GF-D8 (cell line): ENCODE data around the gene DNHD1.
"Not testable (repeated sequence)": the region's sequence is repeated elsewhere in the genome, so short reads cannot be mapped to it uniquely, and the experiment has no call there.

ENCODE experiments used
- DNase-seq: peaks from one replicate; lab custom pipeline; 2025; lab: John Stamatoyannopoulos, UW

The DNHD1 gene

GRCh38 chr11:6481012-6481923 lies 15.8 kb upstream of the DNHD1 start, which contains the start of the genes ARFIP2 and TIMM10B:
Gene ARFIP2, minus strand, starts transcription at chr11:6481331. Its CDS starts 910 bp downstream, at chr11:6480421.
Gene TIMM10B, plus strand, starts transcription at chr11:6481501. Its CDS starts 16 bp downstream, at chr11:6481517.
- peak; percentile 80 for DNase-seq

GRCh38 chr11:6481924-6482275 lies 15.2 kb upstream of the DNHD1 start:
- no peak for DNase-seq

GRCh38 chr11:6482441-6482840 lies 14.6 kb upstream of the DNHD1 start:
- no peak for DNase-seq

DNA sequence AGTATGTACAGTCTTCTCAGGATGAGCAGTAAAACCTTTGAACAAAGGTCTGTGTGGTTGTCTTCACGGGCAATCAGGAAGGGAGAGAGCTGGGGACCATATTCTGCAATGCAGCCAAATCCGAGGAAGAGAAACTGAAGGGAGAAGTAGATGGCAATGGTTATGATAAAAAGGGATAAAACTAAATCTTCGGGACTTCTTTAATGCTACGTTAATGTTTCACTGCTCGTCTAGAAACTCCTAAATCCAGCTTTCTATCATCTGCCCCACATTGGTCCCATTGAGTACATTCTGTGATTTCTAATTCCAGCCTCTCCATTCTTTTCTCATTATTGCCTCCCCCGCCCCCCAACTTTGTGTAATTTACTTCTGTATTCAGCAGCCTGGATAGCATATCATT lies 14.1 kb upstream of the DNHD1 start:
- no peak for DNase-seq

DNA sequence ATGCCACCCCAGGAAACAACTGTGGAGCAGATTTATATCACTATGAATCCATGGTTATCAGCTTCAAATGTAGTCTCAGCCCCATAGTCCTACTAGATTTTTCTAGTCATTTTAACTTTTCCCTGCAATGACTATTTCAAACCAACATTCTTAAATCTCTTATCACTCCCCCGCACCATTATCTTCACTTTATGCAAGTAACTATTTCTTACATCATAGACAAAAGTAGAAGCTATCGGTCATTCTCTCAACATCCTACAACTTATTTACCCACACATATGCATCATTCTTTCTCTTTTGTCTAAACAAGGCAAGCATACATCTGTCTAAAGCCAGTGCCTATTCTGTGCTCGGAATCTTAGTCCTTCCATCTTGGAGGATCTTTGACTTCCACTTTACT lies 11.4 kb upstream of the DNHD1 start:
- DNase-seq = no peak

GRCh38 chr11:6486256-6486655 lies 10.8 kb upstream of the DNHD1 start:
- no peak for DNase-seq

DNA sequence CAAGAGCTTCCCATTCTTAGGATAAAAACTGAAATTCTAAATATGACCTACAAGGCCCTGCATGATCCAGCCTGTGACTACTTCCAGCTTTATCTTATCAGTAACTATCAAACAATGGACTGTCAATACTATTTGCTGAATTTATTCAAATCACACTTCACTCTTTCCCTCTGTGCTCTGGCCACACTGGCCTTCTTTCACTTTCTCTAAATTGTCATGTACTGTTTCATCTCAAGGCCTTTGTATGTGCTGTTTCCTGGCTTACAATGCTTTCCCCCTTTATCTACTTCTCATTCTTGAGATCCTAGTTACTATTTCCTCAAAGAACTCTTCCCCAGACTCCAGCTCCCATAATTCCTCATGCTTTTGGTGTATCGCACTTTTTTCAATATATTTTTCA lies 10.1 kb upstream of the DNHD1 start:
- DNase-seq = no peak

DNA sequence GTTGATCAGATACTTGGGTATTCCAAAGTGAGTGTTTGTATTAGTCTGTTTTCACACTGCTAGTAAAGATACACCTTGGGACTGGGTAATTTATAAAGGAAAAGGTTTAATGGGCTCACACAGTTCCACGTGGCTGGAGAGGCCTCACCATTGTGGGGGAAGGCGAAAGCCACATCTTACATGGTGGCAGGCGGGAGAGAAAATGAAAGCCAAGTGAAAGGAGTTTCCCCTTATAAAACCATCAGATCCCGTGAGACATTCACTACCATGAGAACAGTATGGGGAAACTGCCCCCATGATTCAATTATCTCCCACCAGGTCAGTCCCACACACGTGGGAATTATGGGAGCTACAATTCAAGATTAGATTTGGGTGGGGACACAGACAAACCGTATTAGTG lies 8.7 kb upstream of the DNHD1 start:
- DNase-seq = no peak

DNA sequence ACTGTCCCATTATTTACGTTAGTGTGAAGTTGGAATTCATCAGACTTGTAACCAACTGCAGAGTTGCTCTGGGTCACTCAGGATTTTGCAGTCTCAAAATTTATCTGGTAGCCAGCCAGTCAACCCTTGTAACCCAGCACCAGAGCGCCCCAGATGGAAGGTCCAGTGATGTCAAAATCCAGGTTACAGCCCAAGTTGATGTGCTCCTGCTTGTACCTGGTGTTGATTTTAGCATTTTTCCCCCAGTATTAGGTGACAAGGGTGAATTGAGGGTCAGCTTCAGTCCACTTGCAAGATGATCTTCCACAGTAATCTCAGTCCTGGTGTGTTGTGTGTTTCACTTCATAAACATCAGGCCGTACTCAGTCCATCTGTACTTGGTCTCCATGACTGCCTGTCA lies 8.3 kb upstream of the DNHD1 start:
- DNase-seq = no peak

- no peak for DNase-seq
These were observed 7.8 kb upstream of the DNHD1 start for GRCh38 chr11:6489306-6489705.

DNA sequence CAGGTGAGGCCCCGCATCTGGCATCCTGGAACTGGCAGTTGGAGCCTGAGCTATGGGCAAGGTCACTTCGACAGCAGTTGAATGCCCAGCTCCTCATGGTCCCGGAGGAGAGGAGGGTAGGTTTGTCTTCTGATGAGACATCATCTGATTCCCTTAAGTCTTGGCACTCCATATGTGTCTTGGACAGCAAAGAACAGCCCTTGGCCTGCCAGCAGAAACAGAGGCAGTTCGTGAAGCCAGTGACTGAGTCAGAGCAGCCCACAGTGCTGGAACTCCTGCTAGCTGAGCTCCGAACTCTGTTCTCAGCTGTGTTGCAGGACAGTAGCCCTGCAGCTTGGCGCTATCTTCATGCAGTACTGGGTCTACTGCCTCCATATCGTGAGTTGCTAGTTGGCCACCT lies 1.0 kb downstream of the DNHD1 start:
- DNase-seq = no peak

DNA sequence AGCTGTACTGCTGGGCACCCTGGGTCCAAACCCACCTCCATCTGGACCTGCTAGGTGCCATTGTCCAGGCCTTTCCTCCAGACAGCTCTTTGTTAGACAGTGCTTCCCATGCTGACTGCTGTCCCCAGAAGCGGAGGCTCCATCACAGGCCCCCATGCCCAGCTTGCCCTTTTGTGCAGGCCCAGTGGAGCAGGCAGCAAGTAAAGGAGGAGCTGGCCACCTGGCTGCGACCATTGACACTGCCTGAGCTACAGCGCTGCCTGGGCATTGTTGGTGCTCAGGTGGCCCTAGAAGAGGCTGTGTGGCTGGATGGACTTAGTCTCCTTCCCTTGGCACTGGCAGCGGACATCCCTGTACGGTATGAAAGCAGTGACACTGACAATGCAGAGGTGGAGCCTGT lies 1.5 kb downstream of the DNHD1 start:
- no peak for DNase-seq

DNA sequence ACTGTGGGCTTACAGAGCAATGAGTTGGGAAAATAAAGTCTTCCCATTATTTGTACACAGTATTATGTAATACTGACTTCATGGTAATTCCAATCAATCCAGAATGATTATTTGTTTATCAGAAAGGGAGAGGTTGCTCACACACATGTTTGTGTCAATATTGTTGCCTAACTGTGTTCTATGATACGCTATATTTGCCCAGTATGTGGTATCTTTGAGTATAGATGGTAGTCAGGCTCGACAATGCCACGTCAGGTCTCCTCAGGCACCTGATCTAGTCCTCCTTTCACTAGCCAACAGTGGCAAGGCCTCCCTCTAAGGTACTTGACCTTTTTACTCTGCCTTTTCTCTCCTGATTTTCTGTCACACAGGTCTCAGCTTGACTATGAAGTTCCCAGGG lies 5.3 kb downstream of the DNHD1 start:
- DNase-seq = no peak

- DNase-seq = no peak
These were observed 7.1 kb downstream of the DNHD1 start for GRCh38 chr11:6504166-6504565.

DNA sequence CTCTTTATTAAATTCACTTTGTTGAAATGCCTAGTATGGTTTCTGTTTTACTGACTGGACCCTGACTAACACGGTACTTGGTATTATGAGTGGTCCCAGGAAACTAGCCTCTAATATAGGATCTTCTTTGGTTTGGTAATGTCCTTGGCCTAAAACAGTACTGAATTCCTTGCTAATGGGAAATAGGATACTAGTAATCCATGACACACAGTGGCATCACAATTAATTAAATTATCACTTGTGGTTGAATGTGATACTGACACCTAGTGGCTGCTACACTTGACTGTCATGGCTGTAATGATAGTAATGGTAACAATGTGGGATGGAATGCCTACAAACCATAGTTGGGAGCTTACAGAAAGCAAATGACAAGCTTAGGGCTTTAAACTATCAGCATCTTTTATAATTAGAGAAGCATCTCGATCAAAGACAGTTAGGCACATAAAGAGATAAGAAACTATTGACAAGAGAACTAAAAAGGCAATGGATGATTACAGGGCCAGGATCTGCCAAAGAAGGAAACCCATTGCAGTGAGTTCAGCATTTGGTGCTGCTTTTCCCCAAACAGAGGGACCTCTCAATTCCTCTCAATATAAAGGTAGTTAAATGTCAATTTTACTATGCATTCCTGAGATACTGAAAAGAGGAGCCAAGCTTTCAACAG lies 8.6 kb downstream of the DNHD1 start:
- DNase-seq = no peak

DNA sequence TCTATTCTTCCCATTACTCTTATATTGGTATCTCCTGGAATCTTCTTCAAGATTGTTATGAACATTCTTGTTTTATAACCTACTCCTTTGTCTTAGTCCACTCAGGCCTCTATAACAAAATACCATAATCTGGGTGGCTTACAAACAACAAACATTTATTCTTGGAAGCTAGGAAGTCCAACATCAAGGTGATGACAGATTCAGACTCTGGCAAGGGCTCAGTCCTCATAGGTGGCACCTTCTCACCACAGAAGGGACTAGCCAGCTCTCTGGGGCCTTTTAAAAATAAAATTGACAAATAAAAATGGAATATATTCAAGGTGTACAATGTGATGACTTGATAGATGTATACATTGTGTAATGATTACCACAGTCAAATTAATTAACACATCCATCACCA lies 19.8 kb downstream of the DNHD1 start:
- DNase-seq = no peak

DNA sequence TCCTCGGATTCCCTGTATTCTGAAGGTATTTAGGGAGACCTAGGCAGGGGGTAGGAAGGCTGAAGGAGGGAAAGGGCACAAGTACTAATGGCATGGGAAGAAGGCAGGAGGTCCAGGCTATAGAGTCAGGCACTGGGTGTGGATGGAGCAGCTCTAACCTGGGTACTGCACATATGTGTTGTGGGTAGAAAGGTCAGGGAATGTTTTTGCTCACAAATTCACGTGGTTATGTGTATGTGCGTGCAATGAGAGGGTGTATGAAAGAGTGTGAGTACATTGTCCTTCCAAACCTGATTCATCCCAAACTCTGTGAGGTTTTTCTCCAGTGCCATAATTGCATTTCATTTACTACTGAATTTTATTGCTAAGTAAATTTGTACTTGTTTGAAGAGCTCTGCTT lies 23.2 kb downstream of the DNHD1 start:
- no peak for DNase-seq

DNA sequence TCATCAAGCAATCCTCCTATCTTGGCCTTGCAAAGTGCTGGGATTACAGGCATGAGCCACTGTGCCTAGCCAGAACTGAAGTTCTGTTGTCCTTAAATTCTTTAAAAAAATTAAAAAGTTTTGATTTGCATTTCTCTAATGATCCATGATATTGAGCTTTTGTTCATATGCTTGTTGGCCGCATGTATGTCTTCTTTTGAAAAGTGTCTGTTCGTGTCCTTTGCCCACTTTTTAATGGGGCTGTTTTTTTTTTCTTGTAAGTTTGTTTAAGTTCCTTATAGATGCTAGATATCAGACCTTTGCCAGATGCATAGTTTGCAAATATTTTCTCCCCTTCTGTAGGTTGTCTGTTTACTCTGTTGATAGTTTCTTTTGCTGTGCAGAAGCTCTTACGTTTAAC lies 24.9 kb downstream of the DNHD1 start:
- DNase-seq = not testable (repeated sequence)

GRCh38 chr11:6523253-6523652 lies 26.2 kb downstream of the DNHD1 start:
- DNase-seq = no peak

- no peak for DNase-seq
These were observed 29.5 kb downstream of the DNHD1 start for GRCh38 chr11:6526411-6527135.

- no peak for DNase-seq
These were observed 32.2 kb downstream of the DNHD1 start for GRCh38 chr11:6529266-6529665.

DNA sequence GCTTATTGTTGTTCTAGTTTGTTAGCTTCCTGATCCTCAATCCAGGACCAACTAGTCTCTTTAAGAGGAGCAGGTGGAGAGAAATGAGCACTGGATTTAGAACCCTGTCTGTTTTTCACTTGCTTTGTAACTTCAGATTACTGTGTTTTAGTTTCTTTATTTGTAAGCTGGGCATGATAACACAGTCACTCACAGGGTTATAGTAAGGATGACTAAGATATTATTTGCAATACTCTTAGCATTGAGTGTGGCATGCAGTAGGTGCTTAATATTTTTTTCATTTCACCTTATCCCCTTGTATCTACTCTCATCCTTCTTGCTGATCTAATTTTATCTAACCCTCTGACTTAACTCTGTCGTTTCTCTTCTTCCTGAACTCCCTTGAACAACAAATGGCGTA lies 33.8 kb downstream of the DNHD1 start:
- DNase-seq = no peak

GRCh38 chr11:6531267-6531752 lies 34.2 kb downstream of the DNHD1 start:
- no peak for DNase-seq
